ENCODE data around the gene DCXR. TPM values are rescaled to one million over a fixed set of nuclear protein-coding genes. Genes with fewer than 3 reads are reported as not detected.

The DCXR gene
- total and polyA plus RNA-seq, 2 of the 13 experiments (the other 11 are each of a cell fraction or from before 2014, with no cell fraction given) = 287 to 311 TPM

DNA sequence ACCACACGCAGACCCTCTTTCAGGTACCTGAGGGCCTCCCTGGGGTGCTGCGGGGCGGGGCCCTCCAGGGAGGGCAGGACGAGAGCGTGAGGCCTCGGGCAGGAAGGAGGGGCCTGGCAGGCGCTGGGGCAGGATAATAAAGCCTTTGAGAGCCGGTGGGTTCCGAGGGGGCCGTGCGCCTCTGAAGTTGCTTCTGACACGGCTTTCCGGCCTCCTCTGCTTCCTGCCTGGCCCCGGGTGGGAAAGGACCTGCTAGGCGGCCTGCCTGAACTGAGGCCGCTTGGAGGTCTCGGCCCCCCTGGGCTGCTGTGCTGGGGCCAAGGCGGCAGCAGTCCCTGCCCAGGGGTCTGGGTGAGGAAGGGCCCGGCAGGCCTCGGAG is 25.2 kb downstream of the DCXR start:
- FAIRE-seq (no peak), ATAC-seq (no peak), DNase-seq (ENCODE audit: low spot score) (no peak)
- intact Hi-C loops (cut with micrococcal nuclease; ENCODE audit: unreplicated experiment) = no loop called here
- Histone ChIP-seq H4K20me1 (ENCODE audit: insufficient read depth, low read length) (no peaks in the 10 kb centered on the region), H3K27ac (ENCODE audit: extremely low read length, insufficient read depth, low read length) (peak overlapping the region; percentile 68), H3K27me3 (ENCODE audit: control insufficient read depth in 1 of 2, insufficient read depth in 2 of 2, low read length in 2 of 2) (no peaks in the 10 kb centered on the region), H3K9ac (ENCODE audit: insufficient read depth, low read depth, low read length) (peak overlapping the region; percentile 37; the same call in 1 of the 2 replicates), H3K9me3 (ENCODE audit: low read length) (no peaks in the 10 kb centered on the region), H3K79me2 (ENCODE audit: insufficient read depth, low read length) (no peaks in the 10 kb centered on the region), H3K4me3 (replicated peaks in 1 of 3; ENCODE audit: insufficient read depth in 1 of 3, low read depth in 2 of 3, low read length in 3 of 3) (no peak overlapping the region), H3K4me2 (ENCODE audit: low read depth, low read length) (no peak overlapping the region), H2AFZ (ENCODE audit: low read length) (no peak overlapping the region), H3K36me3 (replicated peaks in 1 of 2; ENCODE audit: control insufficient read depth in 1 of 2, insufficient read depth in 2 of 2, low read length in 2 of 2) (peaks cover 39 to 50% of the 10 kb centered on the region in 2 experiments), H3K4me1 (ENCODE audit: insufficient read depth, low read length) (peaks cover 82% of the 10 kb centered on the region)
- in situ Hi-C loops (cut with HindIII; ENCODE audit: extremely low pct_ligation_motif_present, low pct_unique_long_range_greater_than_20kb) = no loop called here
- ChIA-PET POLR2A (interaction anchor here (1.1 to 14.1 kb wide), 5 partner anchors 14 to 85 kb away, joined by 4 to 470 read pairs (median 7); partner anchors contain the start of genes MAFG and NOTUM), CTCF (ENCODE audit: low intra/inter-chr PET ratio, low total read pairs) (no interaction called here)
- BruUV-seq (replicated peaks) = no TSS peak
- 95% methylated on average over 14 of the region's 20 CpGs for WGBS (ENCODE audit: low lambda C conversion rate)
- TF ChIP-seq ARID2 (CRISPR knock-in tag; IDR thresholded peaks at IDR 0.05; ENCODE audit: borderline replicate concordance) (0 out of 2 replicates have a peak, but pooled peaks have one; percentile 10), ZNF800 (CRISPR knock-in tag; IDR thresholded peaks at IDR 0.05) (no peak), CCAR2 (optimal IDR thresholded peaks at IDR 0.05; ENCODE audit: low read depth, low read length) (no peak), HNRNPL (IDR thresholded peaks at IDR 0.05; ENCODE audit: low read depth, low read length) (peak; percentile 5; the same call in 1 of the 2 replicates), ZNF382 (CRISPR knock-in tag; IDR thresholded peaks at IDR 0.05; ENCODE audit: borderline replicate concordance) (no peak), ZNF850 (CRISPR knock-in tag; conservative IDR thresholded peaks at IDR 0.05) (no peak), MIER3 (CRISPR knock-in tag; IDR thresholded peaks at IDR 0.05; ENCODE audit: borderline replicate concordance) (no peak), NR3C1 (CRISPR knock-in tag; IDR thresholded peaks at IDR 0.05) (no peak), ZBTB21 (CRISPR knock-in tag; IDR thresholded peaks at IDR 0.05) (no peak), POLR2AphosphoS5 (IDR thresholded peaks at IDR 0.05; ENCODE audit: low read depth, low read length) (0 out of 2 replicates have a peak, but pooled peaks have one; percentile 8), ETV5 (CRISPR knock-in tag; IDR thresholded peaks at IDR 0.05; ENCODE audit: borderline replicate concordance) (no peak), SNRNP70 (IDR thresholded peaks at IDR 0.05; ENCODE audit: low read depth, low read length) (no peak), MTF1 (CRISPR knock-in tag; IDR thresholded peaks at IDR 0.05) (no peak), KMT2A (CRISPR knock-in tag; IDR thresholded peaks at IDR 0.05) (no peak), ATF7 (IDR thresholded peaks at IDR 0.05) (no peak), ATF7 (CRISPR knock-in tag; IDR thresholded peaks at IDR 0.05) (0 out of 2 replicates have a peak, but pooled peaks have one; percentile 54), ISX (CRISPR knock-in tag; conservative IDR thresholded peaks at IDR 0.05) (no peak), RBFOX2 (IDR thresholded peaks at IDR 0.05; ENCODE audit: low read depth, low read length) (peak; percentile 70), PITX1 (CRISPR knock-in tag; IDR thresholded peaks at IDR 0.05) (no peak), ETV6 (CRISPR knock-in tag; conservative IDR thresholded peaks at IDR 0.05) (no peak), ZNF326 (CRISPR knock-in tag; IDR thresholded peaks at IDR 0.05; ENCODE audit: borderline replicate concordance) (no peak), ZNF20 (CRISPR knock-in tag; IDR thresholded peaks at IDR 0.05) (no peak), AHR (CRISPR knock-in tag; IDR thresholded peaks at IDR 0.05) (no peak)
- TF ChIP-seq, protein P1, sequence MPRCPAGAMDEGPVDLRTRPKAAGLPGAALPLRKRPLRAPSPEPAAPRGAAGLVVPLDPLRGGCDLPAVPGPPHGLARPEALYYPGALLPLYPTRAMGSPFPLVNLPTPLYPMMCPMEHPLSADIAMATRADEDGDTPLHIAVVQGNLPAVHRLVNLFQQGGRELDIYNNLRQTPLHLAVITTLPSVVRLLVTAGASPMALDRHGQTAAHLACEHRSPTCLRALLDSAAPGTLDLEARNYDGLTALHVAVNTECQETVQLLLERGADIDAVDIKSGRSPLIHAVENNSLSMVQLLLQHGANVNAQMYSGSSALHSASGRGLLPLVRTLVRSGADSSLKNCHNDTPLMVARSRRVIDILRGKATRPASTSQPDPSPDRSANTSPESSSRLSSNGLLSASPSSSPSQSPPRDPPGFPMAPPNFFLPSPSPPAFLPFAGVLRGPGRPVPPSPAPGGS (CRISPR knock-in tag; IDR thresholded peaks at IDR 0.05) = no peak
